Uterus (tissue), 2 donors: Measurements from ENCODE around the gene HELT.

ENCODE experiments used
- CTCF ChIP-seq, 4 experiments: fragments of 200-600 bp in 2 of 4; fragments of 450-650 bp in 2 of 4; sonication (generic) in 2 of 4; IDR thresholded peaks; one replicate each; pipeline ENCODE4 v1.5.1; 2016 to 2019; ENCODE audit warnings: antibody characterized with exemption in 4 of 4, mild to moderate bottlenecking in 2 of 4, moderate library complexity in 1 of 4
- POLR2A ChIP-seq, 2 donors: fragments of 450-650 bp; IDR thresholded peaks; one replicate each; pipeline ENCODE4 v1.6.1; 2016; ENCODE audit warnings: antibody characterized with exemption in 2 of 2, mild to moderate bottlenecking in 1 of 2, moderate library complexity in 1 of 2

DNA sequence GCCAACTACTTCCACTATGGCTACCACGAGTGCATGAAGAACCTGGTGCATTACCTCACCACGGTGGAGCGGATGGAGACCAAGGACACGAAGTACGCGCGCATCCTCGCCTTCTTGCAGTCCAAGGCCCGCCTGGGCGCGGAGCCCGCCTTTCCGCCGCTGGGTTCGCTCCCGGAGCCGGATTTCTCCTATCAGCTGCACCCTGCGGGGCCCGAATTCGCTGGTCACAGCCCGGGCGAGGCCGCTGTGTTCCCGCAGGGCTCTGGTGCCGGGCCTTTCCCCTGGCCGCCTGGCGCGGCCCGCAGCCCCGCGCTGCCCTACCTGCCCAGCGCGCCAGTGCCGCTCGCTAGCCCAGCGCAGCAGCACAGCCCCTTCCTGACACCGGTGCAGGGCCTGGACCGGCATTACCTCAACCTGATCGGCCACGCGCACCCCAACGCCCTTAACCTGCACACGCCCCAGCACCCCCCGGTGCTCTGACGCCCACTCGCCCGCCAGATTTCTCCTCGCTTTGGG is 2.1 kb downstream of the HELT start:
- no peak for TF ChIP-seq POLR2A (IDR thresholded peaks at IDR 0.05)
- no peak for TF ChIP-seq CTCF (IDR thresholded peaks at IDR 0.05)
